Trophoblast cell (in vitro differentiated cells and primary cell): ENCODE results near the gene VPS8.

Experiments
- DNase-seq, 2 donors: peaks; one replicate each; pipeline ENCODE4 v3.0.0-alpha.2; 2016
- H2AFZ ChIP-seq: 2 replicates; pipeline ENCODE4 v1.6.1; 2013; ENCODE audit warnings: low read length, moderate library complexity, mild to moderate bottlenecking; ENCODE audit not compliant: insufficient read depth, poor library complexity
- H2AK5ac ChIP-seq: 2 replicates; pipeline ENCODE4 v1.6.1; 2013; ENCODE audit warnings: mild to moderate bottlenecking, low read length
- H2BK120ac ChIP-seq: 2 replicates; pipeline ENCODE4 v1.6.1; 2013; ENCODE audit warnings: low read length, mild to moderate bottlenecking, moderate library complexity; ENCODE audit not compliant: insufficient read depth, poor library complexity
- H2BK12ac ChIP-seq: 2 replicates; pipeline ENCODE4 v1.6.1; 2013; ENCODE audit warnings: mild to moderate bottlenecking, low read length, moderate library complexity
- H2BK5ac ChIP-seq: 2 replicates; pipeline ENCODE4 v1.6.1; 2013; ENCODE audit warnings: low read length, low read depth, moderate library complexity, mild to moderate bottlenecking; ENCODE audit not compliant: poor library complexity
- H3K14ac ChIP-seq: 2 replicates; pipeline ENCODE4 v1.6.1; 2013; ENCODE audit warnings: mild to moderate bottlenecking, low read length
- H3K18ac ChIP-seq: 2 replicates; pipeline ENCODE4 v1.6.1; 2013; ENCODE audit warnings: mild to moderate bottlenecking, low read length
- H3K23ac ChIP-seq: 2 replicates; pipeline ENCODE4 v1.6.1; 2013; ENCODE audit warnings: low read length
- H3K27ac ChIP-seq: 2 replicates; pipeline ENCODE4 v1.5.1; 2013; ENCODE audit warnings: low read depth, mild to moderate bottlenecking, inconsistent platforms, low read length, moderate library complexity
- H3K27me3 ChIP-seq: 2 replicates; pipeline ENCODE4 v1.6.1; 2013; ENCODE audit warnings: inconsistent platforms, mild to moderate bottlenecking, low read length, moderate library complexity; ENCODE audit not compliant: insufficient read depth
- H3K36me3 ChIP-seq, 2 experiments: 1 replicate in 1 of 2; 2 replicates in 1 of 2; pipeline ENCODE4 v1.6.1; 2013; ENCODE audit warnings: low read length in 2 of 2, mild to moderate bottlenecking in 2 of 2, moderate library complexity in 1 of 2; ENCODE audit not compliant: insufficient read depth in 2 of 2, control insufficient read depth in 1 of 2
- H3K4ac ChIP-seq: 2 replicates; pipeline ENCODE4 v1.6.1; 2013; ENCODE audit warnings: low read depth, mild to moderate bottlenecking, low read length, moderate library complexity
- H3K4me1 ChIP-seq, 2 experiments: 1 replicate in 1 of 2; 2 replicates in 1 of 2; pipeline ENCODE4 v1.6.1; 2013; ENCODE audit warnings: low read length in 2 of 2, mild to moderate bottlenecking in 2 of 2, moderate library complexity in 1 of 2; ENCODE audit not compliant: insufficient read depth in 2 of 2, control insufficient read depth in 1 of 2
- H3K4me2 ChIP-seq: 2 replicates; pipeline ENCODE4 v1.6.1; 2013; ENCODE audit warnings: inconsistent platforms, mild to moderate bottlenecking, low read length, moderate library complexity
- H3K4me3 ChIP-seq: 2 replicates; pipeline ENCODE4 v1.5.1; 2013; ENCODE audit warnings: mild to moderate bottlenecking, low read depth, low read length, inconsistent platforms
- H3K79me1 ChIP-seq: one replicate; pipeline ENCODE4 v1.6.1; 2013; ENCODE audit warnings: low read length
- H3K79me2 ChIP-seq: 2 replicates; pipeline ENCODE4 v1.6.1; 2013; ENCODE audit warnings: low read length, mild to moderate bottlenecking; ENCODE audit not compliant: control insufficient read depth, insufficient read depth, poor library complexity
- H3K9ac ChIP-seq: 2 replicates; pipeline ENCODE4 v1.6.1; 2013; ENCODE audit warnings: mild to moderate bottlenecking, low read length
- H3K9me3 ChIP-seq: 2 replicates; pipeline ENCODE4 v1.6.1; 2013; ENCODE audit warnings: low read depth, mild to moderate bottlenecking, control low read depth, inconsistent platforms, low read length; ENCODE audit not compliant: insufficient read depth
- H4K12ac ChIP-seq: 2 replicates; pipeline ENCODE4 v1.6.1; 2013; ENCODE audit warnings: low read depth, mild to moderate bottlenecking, low read length, moderate library complexity
- H4K8ac ChIP-seq: 2 replicates; pipeline ENCODE4 v1.6.1; 2013; ENCODE audit warnings: low read depth, mild to moderate bottlenecking, low read length, moderate library complexity
- H4K91ac ChIP-seq: one replicate; pipeline ENCODE4 v1.6.1; 2013; ENCODE audit warnings: low read depth, mild to moderate bottlenecking, low read length, moderate library complexity
- WGBS: extraction: QIAGEN DNeasy Blood & Tissue Kit; methylation state at CpG from one replicate; pipeline ENCODE4 v1.1.7; 2013; ENCODE audit warnings: missing lambda C conversion rate; ENCODE audit not compliant: insufficient read length, insufficient coverage; ENCODE audit errors: extremely low coverage; 5-methylcytosine and 5-hydroxymethylcytosine counted together

VPS8 gene

GRCh38 chr3:184786280-184786941 is 25.6 kb upstream of the VPS8 start:
- Histone ChIP-seq H3K79me1 (no peaks in the 10 kb centered on the region), H3K4me3 (no peak overlapping the region), H3K9ac (no peak overlapping the region), H3K79me2 (no peaks in the 10 kb centered on the region), H2BK12ac (no peak overlapping the region), H2AFZ (no peak overlapping the region), H3K27ac (no peak overlapping the region), H3K14ac (no peak overlapping the region), H2BK5ac (no peak overlapping the region), H3K4ac (no peak overlapping the region), H3K4me2 (no peak overlapping the region), H3K36me3 (no peaks in the 10 kb centered on the region), H3K18ac (no peak overlapping the region), H3K9me3 (no peaks in the 10 kb centered on the region), H4K91ac (no peak overlapping the region), H4K12ac (no peak overlapping the region), H4K8ac (no peak overlapping the region), H3K27me3 (no peaks in the 10 kb centered on the region), H2AK5ac (no peak overlapping the region), H3K23ac (no peak overlapping the region), H3K4me1 (no peaks in the 10 kb centered on the region), H2BK120ac (no peak overlapping the region)
- DNase-seq, result no peak
- WGBS, result no CpG with 5 or more reads among the region's 10 CpGs

DNA sequence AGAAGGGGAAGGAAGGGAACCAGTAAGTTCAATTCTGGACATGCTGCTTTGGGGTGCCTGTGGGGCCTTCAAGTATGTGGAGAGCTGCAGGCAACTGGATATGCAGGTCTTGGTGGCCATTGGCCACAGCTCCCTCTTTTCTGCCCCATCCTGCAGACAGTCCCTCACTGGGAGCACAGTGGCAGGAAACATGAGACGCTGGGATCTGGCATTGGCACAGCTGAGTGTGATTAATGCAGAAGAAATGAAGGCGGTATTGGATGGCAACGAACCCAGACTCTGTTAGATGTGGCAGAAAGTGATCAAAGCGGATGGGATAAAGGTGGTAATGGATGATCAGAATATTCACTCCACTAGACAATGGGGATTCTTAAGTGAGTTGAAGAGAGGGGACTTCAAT is 23.2 kb upstream of the VPS8 start:
- H3K4me3 ChIP-seq, result no peak overlapping the region
- H3K18ac ChIP-seq, result no peak overlapping the region
- no CpG with 5 or more reads among the region's 4 CpGs for WGBS
- H3K9ac ChIP-seq, result no peak overlapping the region
- no peak overlapping the region for H3K14ac ChIP-seq
- H2BK120ac ChIP-seq, result no peak overlapping the region
- no peak overlapping the region for H4K8ac ChIP-seq
- H2BK12ac ChIP-seq, result no peak overlapping the region
- no peaks in the 10 kb centered on the region for H3K4me1 ChIP-seq
- H3K23ac ChIP-seq, result no peak overlapping the region
- no peaks in the 10 kb centered on the region for H3K36me3 ChIP-seq
- no peak overlapping the region for H2AFZ ChIP-seq
- no peaks in the 10 kb centered on the region for H3K79me1 ChIP-seq
- H2AK5ac ChIP-seq, result no peak overlapping the region
- H3K4ac ChIP-seq, result no peak overlapping the region
- no peak overlapping the region for H3K27ac ChIP-seq
- no peaks in the 10 kb centered on the region for H3K9me3 ChIP-seq
- H4K91ac ChIP-seq, result no peak overlapping the region
- H3K27me3 ChIP-seq, result no peaks in the 10 kb centered on the region
- no peak for DNase-seq
- H2BK5ac ChIP-seq, result no peak overlapping the region
- H3K4me2 ChIP-seq, result no peak overlapping the region
- no peak overlapping the region for H4K12ac ChIP-seq
- H3K79me2 ChIP-seq, result no peaks in the 10 kb centered on the region

- no peak overlapping the region for H2AK5ac ChIP-seq
- H4K91ac ChIP-seq, result no peak overlapping the region
- no peak overlapping the region for H4K8ac ChIP-seq
- no peak overlapping the region for H3K9ac ChIP-seq
- H3K79me1 ChIP-seq, result no peaks in the 10 kb centered on the region
- no peak overlapping the region for H3K27ac ChIP-seq
- no peak overlapping the region for H4K12ac ChIP-seq
- H3K4ac ChIP-seq, result no peak overlapping the region
- H3K36me3 ChIP-seq, result no peaks in the 10 kb centered on the region
- no CpG with 5 or more reads among the region's 5 CpGs for WGBS
- H3K4me2 ChIP-seq, result no peak overlapping the region
- no peak overlapping the region for H3K14ac ChIP-seq
- no peak overlapping the region for H3K23ac ChIP-seq
- H3K9me3 ChIP-seq, result no peaks in the 10 kb centered on the region
- no peaks in the 10 kb centered on the region for H3K79me2 ChIP-seq
- no peak overlapping the region for H2BK120ac ChIP-seq
- no peak overlapping the region for H2BK5ac ChIP-seq
- DNase-seq, result no peak
- no peak overlapping the region for H3K18ac ChIP-seq
- no peak overlapping the region for H2AFZ ChIP-seq
- H3K27me3 ChIP-seq, result no peaks in the 10 kb centered on the region
- H3K4me1 ChIP-seq, result no peaks in the 10 kb centered on the region
- no peak overlapping the region for H2BK12ac ChIP-seq
- no peak overlapping the region for H3K4me3 ChIP-seq
These were observed 22.5 kb upstream of the VPS8 start for GRCh38 chr3:184789314-184789998.

- Histone ChIP-seq H3K9me3 (no peaks in the 10 kb centered on the region), H3K79me1 (no peaks in the 10 kb centered on the region), H2AK5ac (no peak overlapping the region), H2AFZ (no peak overlapping the region), H2BK12ac (no peak overlapping the region), H3K27me3 (no peaks in the 10 kb centered on the region), H3K79me2 (no peaks in the 10 kb centered on the region), H3K9ac (no peak overlapping the region), H2BK5ac (no peak overlapping the region), H3K4me3 (no peak overlapping the region), H3K23ac (no peak overlapping the region), H4K91ac (no peak overlapping the region), H3K4me2 (no peak overlapping the region), H3K14ac (no peak overlapping the region), H4K12ac (no peak overlapping the region), H3K18ac (no peak overlapping the region), H2BK120ac (no peak overlapping the region), H3K4ac (no peak overlapping the region), H3K4me1 (peaks cover 0 to 3% of the 10 kb centered on the region in 2 experiments), H3K27ac (no peak overlapping the region), H4K8ac (no peak overlapping the region), H3K36me3 (no peaks in the 10 kb centered on the region)
- no peak for DNase-seq
- no CpG with 5 or more reads among the region's 3 CpGs for WGBS
These were observed 20.8 kb upstream of the VPS8 start for GRCh38 chr3:184791171-184791570.
